WTC11 (cell line): ENCODE results near the gene CTNNA2. TPM values are rescaled to one million over a fixed set of nuclear protein-coding genes. Genes with fewer than 3 reads are reported as not detected.

Source experiments
- ATAC-seq: fragments of 200-7000 bp; cut with Tn5 transposase; 2 replicates; pipeline ENCODE4 v1.10.0; 2021; ENCODE audit warnings: mild to moderate bottlenecking, moderate library complexity
- CTCF ChIA-PET: fragments of 300-600 bp; sonication (Branson Sonifier 250); formaldehyde crosslinking; loops from one replicate; lab custom pipeline; 2021; ENCODE audit warnings: antibody characterized with exemption; lab: Charles Lee
- POLR2A ChIA-PET: fragments of 350-600 bp; sonication (Branson Sonifier 250); formaldehyde crosslinking; loops from one replicate; lab custom pipeline; 2021; ENCODE audit warnings: antibody characterized with exemption; lab: Charles Lee
- DNase-seq: peaks from one replicate; pipeline ENCODE4 v3.0.0; 2021; ENCODE audit warnings: low spot score
- H3K27ac Mint-ChIP-seq: 2 replicates; pipeline ENCODE4 v1.8.0; 2021; ENCODE audit warnings: mixed read lengths
- H3K27me3 Mint-ChIP-seq: 2 replicates; pipeline ENCODE4 v1.8.0; 2021; ENCODE audit warnings: low read depth, mild to moderate bottlenecking, moderate library complexity, mixed read lengths
- H3K36me3 Mint-ChIP-seq: 2 replicates; pipeline ENCODE4 v1.8.0; 2021; ENCODE audit warnings: mixed read lengths
- H3K4me1 Mint-ChIP-seq: 2 replicates; pipeline ENCODE4 v1.8.0; 2022; ENCODE audit warnings: mixed read lengths
- H3K4me3 Mint-ChIP-seq: 2 replicates; pipeline ENCODE4 v1.8.0; 2021; ENCODE audit warnings: mild to moderate bottlenecking, moderate library complexity, mixed read lengths
- H3K9me3 Mint-ChIP-seq: 2 replicates; pipeline ENCODE4 v1.8.0; 2021; ENCODE audit warnings: mixed read lengths
- ELF4 ChIP-seq: sonication (generic); formaldehyde crosslinking; IDR thresholded peaks from 2 replicates; pipeline ENCODE4 v1.8.1; 2022; ENCODE audit warnings: low read depth, mild to moderate bottlenecking, moderate library complexity, missing genetic modification reagents
- EMX1 ChIP-seq: fragments of 250-450 bp; sonication (Bioruptor Pico); IDR thresholded peaks from 2 replicates; pipeline ENCODE4 v1.8.0; 2021; ENCODE audit warnings: mild to moderate bottlenecking
- GTF2I ChIP-seq: fragments of 250-450 bp; sonication (Bioruptor Pico); conservative IDR thresholded peaks from 2 replicates; pipeline ENCODE4 v1.4.0; 2021; ENCODE audit warnings: mild to moderate bottlenecking
- HMGA2 ChIP-seq: fragments of 250-450 bp; sonication (Bioruptor Pico); IDR thresholded peaks from 2 replicates; pipeline ENCODE4 v1.4.0; 2021; ENCODE audit warnings: mild to moderate bottlenecking, moderate library complexity
- JAZF1 ChIP-seq: fragments of 250-450 bp; sonication (Bioruptor Pico); IDR thresholded peaks from 2 replicates; pipeline ENCODE4 v1.9.0; 2021; ENCODE audit warnings: moderate library complexity, mild to moderate bottlenecking, inconsistent platforms
- PRRX2 ChIP-seq: fragments of 250-450 bp; sonication (Bioruptor Pico); IDR thresholded peaks from 2 replicates; pipeline ENCODE4 v1.8.0; 2021; ENCODE audit warnings: mild to moderate bottlenecking
- TEAD1 ChIP-seq: sonication (generic); formaldehyde crosslinking; IDR thresholded peaks from 2 replicates; pipeline ENCODE4 v1.8.0; 2022; ENCODE audit warnings: mild to moderate bottlenecking, missing genetic modification reagents
- ZNF317 ChIP-seq: sonication (generic); formaldehyde crosslinking; IDR thresholded peaks from 2 replicates; pipeline ENCODE4 v1.8.1; 2023; ENCODE audit warnings: low read depth, mild to moderate bottlenecking, moderate library complexity, missing genetic modification reagents, borderline replicate concordance
- ZNF671 ChIP-seq: fragments of 250-450 bp; sonication (Bioruptor Pico); IDR thresholded peaks from 2 replicates; pipeline ENCODE4 v1.8.0; 2021; ENCODE audit warnings: mild to moderate bottlenecking
- total RNA-seq: library from RNA; stranded (reverse); gene quantifications from 3 replicates; pipeline ENCODE4 v1.2.3, GENCODE V29; 2021
- TF ChIP-seq, protein P1 (sequence below): sonication (generic); formaldehyde crosslinking; IDR thresholded peaks from 2 replicates; pipeline ENCODE4 v1.8.1; 2022; ENCODE audit warnings: low read depth, missing genetic modification reagents, borderline replicate concordance
- TF ChIP-seq, protein P2 (sequence below): sonication (generic); formaldehyde crosslinking; IDR thresholded peaks from 2 replicates; pipeline ENCODE4 v1.8.1; 2022; ENCODE audit warnings: low read depth, mild to moderate bottlenecking, moderate library complexity, missing genetic modification reagents, borderline replicate concordance
- TF ChIP-seq, protein P3 (sequence below): fragments of 250-450 bp; sonication (Bioruptor Pico); IDR thresholded peaks from 2 replicates; pipeline ENCODE4 v1.9.0; 2021; ENCODE audit warnings: mild to moderate bottlenecking
- TF ChIP-seq, protein P4 (sequence below): sonication (generic); formaldehyde crosslinking; IDR thresholded peaks from 2 replicates; pipeline ENCODE4 v1.8.1; 2023; ENCODE audit warnings: mild to moderate bottlenecking, missing genetic modification reagents
- TF ChIP-seq, protein P5 (sequence below): sonication (generic); formaldehyde crosslinking; IDR thresholded peaks from 2 replicates; pipeline ENCODE4 v1.8.0; 2023; ENCODE audit warnings: missing genetic modification reagents, mild to moderate bottlenecking, borderline replicate concordance
- TF ChIP-seq, protein P6 (sequence below): sonication (generic); formaldehyde crosslinking; IDR thresholded peaks from 2 replicates; pipeline ENCODE4 v1.8.1; 2022; ENCODE audit warnings: mild to moderate bottlenecking, moderate library complexity, missing genetic modification reagents
- TF ChIP-seq, protein P7 (sequence below): sonication (generic); formaldehyde crosslinking; IDR thresholded peaks from 2 replicates; pipeline ENCODE4 v1.8.1; 2023; ENCODE audit warnings: mild to moderate bottlenecking, missing genetic modification reagents, borderline replicate concordance
- TF ChIP-seq, protein P8 (sequence below): sonication (generic); formaldehyde crosslinking; IDR thresholded peaks from 2 replicates; pipeline ENCODE4 v1.8.0; 2023; ENCODE audit warnings: missing genetic modification reagents

The CTNNA2 gene
- total RNA-seq, 1 experiment from 2014 or later, result 3.8 TPM

DNA sequence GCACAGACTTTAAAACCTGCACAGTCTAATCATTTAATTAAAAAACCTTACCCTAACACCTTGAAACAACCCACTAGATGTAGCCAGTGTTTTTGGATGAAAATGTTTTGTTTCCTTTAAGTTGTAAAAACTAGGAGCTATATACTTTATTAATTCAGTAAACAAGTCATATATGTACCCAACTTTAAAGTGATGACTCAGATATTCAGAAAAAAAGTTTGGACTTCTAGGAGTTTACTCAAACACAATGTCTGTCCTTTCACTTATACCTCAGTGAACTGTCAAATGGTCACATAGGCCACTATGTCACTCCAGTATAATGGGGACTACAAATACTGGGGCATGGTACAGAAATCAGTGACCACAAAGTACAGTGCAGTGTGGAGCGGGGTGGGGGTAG lies 431.4 kb downstream of the CTNNA2 start:
- H3K4me3 Mint-ChIP-seq, result no peak overlapping the region
- CTCF ChIA-PET, result no interaction called here
- POLR2A ChIA-PET, result no interaction called here
- ATAC-seq (no peak), DNase-seq (no peak)
- TF ChIP-seq ZNF671 (CRISPR knock-in tag) (no peak), GTF2I (CRISPR knock-in tag) (no peak), JAZF1 (CRISPR knock-in tag) (no peak), ELF4 (CRISPR knock-in tag) (no peak), EMX1 (CRISPR knock-in tag) (no peak), HMGA2 (CRISPR knock-in tag) (no peak), PRRX2 (CRISPR knock-in tag) (no peak), ZNF317 (CRISPR knock-in tag) (no peak), TEAD1 (CRISPR knock-in tag) (no peak)
- TF ChIP-seq, protein P1, sequence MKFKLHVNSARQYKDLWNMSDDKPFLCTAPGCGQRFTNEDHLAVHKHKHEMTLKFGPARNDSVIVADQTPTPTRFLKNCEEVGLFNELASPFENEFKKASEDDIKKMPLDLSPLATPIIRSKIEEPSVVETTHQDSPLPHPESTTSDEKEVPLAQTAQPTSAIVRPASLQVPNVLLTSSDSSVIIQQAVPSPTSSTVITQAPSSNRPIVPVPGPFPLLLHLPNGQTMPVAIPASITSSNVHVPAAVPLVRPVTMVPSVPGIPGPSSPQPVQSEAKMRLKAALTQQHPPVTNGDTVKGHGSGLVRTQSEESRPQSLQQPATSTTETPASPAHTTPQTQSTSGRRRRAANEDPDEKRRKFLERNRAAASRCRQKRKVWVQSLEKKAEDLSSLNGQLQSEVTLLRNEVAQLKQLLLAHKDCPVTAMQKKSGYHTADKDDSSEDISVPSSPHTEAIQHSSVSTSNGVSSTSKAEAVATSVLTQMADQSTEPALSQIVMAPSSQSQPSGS (CRISPR knock-in tag), result no peak
- TF ChIP-seq, protein P2, sequence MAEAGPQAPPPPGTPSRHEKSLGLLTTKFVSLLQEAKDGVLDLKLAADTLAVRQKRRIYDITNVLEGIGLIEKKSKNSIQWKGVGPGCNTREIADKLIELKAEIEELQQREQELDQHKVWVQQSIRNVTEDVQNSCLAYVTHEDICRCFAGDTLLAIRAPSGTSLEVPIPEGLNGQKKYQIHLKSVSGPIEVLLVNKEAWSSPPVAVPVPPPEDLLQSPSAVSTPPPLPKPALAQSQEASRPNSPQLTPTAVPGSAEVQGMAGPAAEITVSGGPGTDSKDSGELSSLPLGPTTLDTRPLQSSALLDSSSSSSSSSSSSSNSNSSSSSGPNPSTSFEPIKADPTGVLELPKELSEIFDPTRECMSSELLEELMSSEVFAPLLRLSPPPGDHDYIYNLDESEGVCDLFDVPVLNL (CRISPR knock-in tag), result no peak
- TF ChIP-seq, protein P3, sequence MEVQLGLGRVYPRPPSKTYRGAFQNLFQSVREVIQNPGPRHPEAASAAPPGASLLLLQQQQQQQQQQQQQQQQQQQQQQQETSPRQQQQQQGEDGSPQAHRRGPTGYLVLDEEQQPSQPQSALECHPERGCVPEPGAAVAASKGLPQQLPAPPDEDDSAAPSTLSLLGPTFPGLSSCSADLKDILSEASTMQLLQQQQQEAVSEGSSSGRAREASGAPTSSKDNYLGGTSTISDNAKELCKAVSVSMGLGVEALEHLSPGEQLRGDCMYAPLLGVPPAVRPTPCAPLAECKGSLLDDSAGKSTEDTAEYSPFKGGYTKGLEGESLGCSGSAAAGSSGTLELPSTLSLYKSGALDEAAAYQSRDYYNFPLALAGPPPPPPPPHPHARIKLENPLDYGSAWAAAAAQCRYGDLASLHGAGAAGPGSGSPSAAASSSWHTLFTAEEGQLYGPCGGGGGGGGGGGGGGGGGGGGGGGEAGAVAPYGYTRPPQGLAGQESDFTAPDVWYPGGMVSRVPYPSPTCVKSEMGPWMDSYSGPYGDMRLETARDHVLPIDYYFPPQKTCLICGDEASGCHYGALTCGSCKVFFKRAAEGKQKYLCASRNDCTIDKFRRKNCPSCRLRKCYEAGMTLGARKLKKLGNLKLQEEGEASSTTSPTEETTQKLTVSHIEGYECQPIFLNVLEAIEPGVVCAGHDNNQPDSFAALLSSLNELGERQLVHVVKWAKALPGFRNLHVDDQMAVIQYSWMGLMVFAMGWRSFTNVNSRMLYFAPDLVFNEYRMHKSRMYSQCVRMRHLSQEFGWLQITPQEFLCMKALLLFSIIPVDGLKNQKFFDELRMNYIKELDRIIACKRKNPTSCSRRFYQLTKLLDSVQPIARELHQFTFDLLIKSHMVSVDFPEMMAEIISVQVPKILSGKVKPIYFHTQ (CRISPR knock-in tag), result no peak
- TF ChIP-seq, protein P4, sequence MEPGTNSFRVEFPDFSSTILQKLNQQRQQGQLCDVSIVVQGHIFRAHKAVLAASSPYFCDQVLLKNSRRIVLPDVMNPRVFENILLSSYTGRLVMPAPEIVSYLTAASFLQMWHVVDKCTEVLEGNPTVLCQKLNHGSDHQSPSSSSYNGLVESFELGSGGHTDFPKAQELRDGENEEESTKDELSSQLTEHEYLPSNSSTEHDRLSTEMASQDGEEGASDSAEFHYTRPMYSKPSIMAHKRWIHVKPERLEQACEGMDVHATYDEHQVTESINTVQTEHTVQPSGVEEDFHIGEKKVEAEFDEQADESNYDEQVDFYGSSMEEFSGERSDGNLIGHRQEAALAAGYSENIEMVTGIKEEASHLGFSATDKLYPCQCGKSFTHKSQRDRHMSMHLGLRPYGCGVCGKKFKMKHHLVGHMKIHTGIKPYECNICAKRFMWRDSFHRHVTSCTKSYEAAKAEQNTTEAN (CRISPR knock-in tag), result no peak
- TF ChIP-seq, protein P5, sequence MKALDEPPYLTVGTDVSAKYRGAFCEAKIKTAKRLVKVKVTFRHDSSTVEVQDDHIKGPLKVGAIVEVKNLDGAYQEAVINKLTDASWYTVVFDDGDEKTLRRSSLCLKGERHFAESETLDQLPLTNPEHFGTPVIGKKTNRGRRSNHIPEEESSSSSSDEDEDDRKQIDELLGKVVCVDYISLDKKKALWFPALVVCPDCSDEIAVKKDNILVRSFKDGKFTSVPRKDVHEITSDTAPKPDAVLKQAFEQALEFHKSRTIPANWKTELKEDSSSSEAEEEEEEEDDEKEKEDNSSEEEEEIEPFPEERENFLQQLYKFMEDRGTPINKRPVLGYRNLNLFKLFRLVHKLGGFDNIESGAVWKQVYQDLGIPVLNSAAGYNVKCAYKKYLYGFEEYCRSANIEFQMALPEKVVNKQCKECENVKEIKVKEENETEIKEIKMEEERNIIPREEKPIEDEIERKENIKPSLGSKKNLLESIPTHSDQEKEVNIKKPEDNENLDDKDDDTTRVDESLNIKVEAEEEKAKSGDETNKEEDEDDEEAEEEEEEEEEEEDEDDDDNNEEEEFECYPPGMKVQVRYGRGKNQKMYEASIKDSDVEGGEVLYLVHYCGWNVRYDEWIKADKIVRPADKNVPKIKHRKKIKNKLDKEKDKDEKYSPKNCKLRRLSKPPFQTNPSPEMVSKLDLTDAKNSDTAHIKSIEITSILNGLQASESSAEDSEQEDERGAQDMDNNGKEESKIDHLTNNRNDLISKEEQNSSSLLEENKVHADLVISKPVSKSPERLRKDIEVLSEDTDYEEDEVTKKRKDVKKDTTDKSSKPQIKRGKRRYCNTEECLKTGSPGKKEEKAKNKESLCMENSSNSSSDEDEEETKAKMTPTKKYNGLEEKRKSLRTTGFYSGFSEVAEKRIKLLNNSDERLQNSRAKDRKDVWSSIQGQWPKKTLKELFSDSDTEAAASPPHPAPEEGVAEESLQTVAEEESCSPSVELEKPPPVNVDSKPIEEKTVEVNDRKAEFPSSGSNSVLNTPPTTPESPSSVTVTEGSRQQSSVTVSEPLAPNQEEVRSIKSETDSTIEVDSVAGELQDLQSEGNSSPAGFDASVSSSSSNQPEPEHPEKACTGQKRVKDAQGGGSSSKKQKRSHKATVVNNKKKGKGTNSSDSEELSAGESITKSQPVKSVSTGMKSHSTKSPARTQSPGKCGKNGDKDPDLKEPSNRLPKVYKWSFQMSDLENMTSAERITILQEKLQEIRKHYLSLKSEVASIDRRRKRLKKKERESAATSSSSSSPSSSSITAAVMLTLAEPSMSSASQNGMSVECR (CRISPR knock-in tag), result no peak
- TF ChIP-seq, protein P6, sequence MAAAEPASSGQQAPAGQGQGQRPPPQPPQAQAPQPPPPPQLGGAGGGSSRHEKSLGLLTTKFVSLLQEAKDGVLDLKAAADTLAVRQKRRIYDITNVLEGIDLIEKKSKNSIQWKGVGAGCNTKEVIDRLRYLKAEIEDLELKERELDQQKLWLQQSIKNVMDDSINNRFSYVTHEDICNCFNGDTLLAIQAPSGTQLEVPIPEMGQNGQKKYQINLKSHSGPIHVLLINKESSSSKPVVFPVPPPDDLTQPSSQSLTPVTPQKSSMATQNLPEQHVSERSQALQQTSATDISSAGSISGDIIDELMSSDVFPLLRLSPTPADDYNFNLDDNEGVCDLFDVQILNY (CRISPR knock-in tag), result no peak
- TF ChIP-seq, protein P7, sequence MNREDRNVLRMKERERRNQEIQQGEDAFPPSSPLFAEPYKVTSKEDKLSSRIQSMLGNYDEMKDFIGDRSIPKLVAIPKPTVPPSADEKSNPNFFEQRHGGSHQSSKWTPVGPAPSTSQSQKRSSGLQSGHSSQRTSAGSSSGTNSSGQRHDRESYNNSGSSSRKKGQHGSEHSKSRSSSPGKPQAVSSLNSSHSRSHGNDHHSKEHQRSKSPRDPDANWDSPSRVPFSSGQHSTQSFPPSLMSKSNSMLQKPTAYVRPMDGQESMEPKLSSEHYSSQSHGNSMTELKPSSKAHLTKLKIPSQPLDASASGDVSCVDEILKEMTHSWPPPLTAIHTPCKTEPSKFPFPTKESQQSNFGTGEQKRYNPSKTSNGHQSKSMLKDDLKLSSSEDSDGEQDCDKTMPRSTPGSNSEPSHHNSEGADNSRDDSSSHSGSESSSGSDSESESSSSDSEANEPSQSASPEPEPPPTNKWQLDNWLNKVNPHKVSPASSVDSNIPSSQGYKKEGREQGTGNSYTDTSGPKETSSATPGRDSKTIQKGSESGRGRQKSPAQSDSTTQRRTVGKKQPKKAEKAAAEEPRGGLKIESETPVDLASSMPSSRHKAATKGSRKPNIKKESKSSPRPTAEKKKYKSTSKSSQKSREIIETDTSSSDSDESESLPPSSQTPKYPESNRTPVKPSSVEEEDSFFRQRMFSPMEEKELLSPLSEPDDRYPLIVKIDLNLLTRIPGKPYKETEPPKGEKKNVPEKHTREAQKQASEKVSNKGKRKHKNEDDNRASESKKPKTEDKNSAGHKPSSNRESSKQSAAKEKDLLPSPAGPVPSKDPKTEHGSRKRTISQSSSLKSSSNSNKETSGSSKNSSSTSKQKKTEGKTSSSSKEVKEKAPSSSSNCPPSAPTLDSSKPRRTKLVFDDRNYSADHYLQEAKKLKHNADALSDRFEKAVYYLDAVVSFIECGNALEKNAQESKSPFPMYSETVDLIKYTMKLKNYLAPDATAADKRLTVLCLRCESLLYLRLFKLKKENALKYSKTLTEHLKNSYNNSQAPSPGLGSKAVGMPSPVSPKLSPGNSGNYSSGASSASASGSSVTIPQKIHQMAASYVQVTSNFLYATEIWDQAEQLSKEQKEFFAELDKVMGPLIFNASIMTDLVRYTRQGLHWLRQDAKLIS (CRISPR knock-in tag), result no peak
- TF ChIP-seq, protein P8, sequence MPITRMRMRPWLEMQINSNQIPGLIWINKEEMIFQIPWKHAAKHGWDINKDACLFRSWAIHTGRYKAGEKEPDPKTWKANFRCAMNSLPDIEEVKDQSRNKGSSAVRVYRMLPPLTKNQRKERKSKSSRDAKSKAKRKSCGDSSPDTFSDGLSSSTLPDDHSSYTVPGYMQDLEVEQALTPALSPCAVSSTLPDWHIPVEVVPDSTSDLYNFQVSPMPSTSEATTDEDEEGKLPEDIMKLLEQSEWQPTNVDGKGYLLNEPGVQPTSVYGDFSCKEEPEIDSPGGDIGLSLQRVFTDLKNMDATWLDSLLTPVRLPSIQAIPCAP (CRISPR knock-in tag), result no peak
- H3K9me3 Mint-ChIP-seq, result peaks cover 3% of the 10 kb centered on the region; the same call in 1 of the 2 replicates
- peaks cover 16% of the 10 kb centered on the region for H3K4me1 Mint-ChIP-seq
- H3K27ac Mint-ChIP-seq, result no peak overlapping the region
- no peaks in the 10 kb centered on the region for H3K36me3 Mint-ChIP-seq
- no peaks in the 10 kb centered on the region for H3K27me3 Mint-ChIP-seq
